ENCODE data around the gene CREG1.

The CREG1 gene

GRCh38 chr1:167529829-167530474 is 23.6 kb downstream of the CREG1 start:
- DNase-seq = no peak

DNA sequence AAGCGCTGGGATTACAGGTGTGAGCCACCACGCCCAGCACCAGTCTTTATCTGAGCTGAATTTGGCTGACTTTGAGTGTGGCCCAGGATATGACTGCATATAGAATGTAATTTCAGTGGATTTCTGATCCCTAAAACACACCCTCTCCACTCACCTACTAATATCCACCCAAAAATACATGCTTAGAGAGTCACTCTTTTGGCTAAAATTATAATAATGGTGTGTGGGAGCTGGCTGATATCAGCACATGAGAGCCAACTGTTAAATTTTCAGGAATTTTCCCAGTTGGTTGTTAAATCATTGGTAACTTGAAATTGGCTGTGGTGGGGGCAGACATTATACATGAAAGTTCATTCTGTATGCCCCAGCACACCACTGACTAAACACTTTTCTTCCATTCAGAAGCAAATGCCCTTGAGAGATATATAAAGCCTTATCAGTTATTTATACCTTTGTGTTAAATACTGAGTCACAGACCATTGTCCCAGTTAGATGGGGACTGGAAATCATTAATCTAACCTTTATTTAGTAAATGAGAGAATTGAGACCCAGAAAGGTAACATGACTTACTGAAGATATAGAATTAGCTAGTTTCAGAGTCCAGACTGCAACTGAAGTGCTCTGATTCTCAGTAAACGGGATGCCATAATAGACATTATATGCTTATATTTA is 25.4 kb downstream of the CREG1 start:
- DNase-seq = no peak

DNA sequence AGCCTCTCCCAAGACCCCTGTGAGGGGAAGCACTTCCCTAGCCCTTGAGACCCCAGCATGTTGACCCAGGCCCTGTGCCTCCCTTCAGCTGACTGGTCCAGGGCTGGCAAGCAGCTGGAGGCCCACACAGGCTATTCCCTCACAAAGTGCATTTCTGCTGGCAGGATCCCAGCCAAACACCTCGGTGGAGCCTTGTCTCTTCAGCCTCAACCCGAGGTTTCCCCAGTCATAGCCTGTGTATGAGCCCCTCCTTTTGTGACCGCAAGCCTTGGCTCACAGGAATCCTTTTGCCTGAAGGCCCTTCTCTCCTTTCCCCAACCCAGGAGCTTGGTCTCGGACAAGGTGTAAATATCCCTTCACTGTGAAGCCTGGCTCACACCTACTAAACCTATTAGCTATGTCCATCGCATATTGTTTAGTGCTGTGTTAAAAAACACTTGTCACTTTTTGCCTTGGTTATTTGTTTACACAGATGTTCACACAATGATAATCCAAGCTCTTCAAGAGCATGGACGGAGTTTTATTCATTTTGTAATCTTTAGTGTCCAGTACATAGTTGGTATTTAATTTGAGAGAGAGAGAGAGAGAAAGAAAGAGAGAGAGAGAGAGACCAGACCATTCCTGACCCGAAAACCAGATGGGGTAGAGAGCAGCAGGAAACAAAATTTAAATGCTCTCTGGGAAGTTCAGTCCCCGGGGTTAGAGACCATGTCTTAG is 26.7 kb downstream of the CREG1 start:
- no peak for DNase-seq

DNA sequence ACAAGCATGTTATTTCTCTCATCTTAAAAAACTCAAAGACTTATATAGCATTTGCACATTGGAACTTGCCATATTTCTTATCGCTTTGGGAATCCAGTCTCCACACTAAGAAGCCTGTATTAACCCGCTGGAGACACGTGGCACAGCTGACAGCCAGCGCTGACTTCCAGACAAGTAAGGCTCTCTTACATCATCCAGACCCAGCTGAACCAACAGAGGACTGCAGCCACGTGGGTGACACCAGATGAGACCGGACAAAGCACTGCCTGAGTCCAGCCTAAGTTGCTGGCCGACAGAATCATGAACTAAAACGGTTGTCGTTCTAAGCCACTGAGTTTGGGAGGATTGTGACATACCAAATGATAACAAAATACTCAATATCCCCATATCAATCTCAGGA is 28.9 kb downstream of the CREG1 start:
- DNase-seq = no peak

- DNase-seq = no peak
These were observed 31.3 kb downstream of the CREG1 start for GRCh38 chr1:167522246-167522645.

GRCh38 chr1:167520711-167521206 is 32.8 kb downstream of the CREG1 start:
- no peak for DNase-seq

DNA sequence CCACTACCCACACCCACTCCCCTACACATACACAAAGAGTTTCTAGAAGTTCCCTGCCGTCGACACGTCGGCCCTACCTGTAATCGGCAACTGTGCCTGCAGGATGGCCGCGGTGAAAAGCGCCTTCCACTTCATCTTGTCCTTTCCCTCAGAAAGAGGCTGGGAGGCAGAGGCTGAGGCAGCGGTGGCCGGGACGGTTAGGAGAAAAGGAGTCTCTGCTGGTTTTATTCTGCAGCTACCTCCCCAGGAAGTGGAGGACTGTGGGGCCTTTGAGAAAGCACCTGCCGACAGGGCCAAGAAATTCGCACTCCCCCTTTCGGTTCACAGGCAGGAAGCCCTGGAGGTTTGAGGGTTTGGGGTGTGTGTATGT is 35.2 kb downstream of the CREG1 start, which contains the start of gene CD247:
TSS of gene CD247 (minus strand) at position 199 of the 370 bp plus-strand sequence. CDS start at position 135, 64 bp downstream.
- DNase-seq = peak; percentile 63 to 83 (median 77)

DNA sequence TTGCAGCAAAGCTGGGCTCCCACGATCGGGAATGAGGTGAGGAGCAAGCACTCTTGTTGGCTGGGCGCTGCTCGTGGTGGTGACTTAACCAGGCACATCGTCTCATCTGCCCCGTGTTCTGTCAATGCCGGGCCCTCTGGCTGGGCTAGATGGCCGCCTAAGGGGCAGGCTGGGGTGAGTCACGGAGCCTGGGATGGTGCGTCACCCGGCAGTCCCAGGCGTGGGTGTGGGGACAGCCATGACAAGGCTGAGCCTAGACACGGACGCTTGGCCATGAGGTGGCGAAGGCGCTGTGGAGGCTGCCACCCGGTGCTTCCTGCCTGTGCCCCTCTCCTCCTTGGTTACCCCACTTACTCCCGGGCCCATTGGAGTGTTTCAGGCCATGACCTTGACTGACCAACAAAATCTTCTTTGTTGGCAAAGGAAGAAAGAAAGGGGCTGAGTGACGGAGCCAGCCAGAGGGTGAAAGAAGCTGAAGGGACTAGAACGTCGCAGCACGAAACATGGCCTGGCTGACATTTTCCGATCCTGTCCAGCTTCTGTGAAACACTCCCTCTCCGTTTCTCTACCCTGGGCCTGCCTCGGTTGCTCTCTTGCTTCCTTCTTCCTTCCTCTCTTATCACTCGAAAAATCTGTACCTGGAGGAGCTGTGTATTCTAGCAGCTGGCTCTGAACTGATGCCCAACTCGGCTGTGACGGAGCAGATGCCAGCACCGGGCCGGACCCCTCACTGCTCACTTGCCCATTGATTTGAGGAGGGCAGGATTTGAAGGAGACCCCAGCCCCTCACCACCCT is 35.8 kb downstream of the CREG1 start:
- peak; percentile 45 to 74 (median 66) for DNase-seq

- peak; percentile 44 to 66 (median 55) for DNase-seq
These were observed 36.9 kb downstream of the CREG1 start for GRCh38 chr1:167516404-167517388.

- DNase-seq = no peak
These were observed 37.7 kb downstream of the CREG1 start for GRCh38 chr1:167515893-167516321.

GRCh38 chr1:167515461-167515860 is 38.1 kb downstream of the CREG1 start:
- DNase-seq = no peak

DNA sequence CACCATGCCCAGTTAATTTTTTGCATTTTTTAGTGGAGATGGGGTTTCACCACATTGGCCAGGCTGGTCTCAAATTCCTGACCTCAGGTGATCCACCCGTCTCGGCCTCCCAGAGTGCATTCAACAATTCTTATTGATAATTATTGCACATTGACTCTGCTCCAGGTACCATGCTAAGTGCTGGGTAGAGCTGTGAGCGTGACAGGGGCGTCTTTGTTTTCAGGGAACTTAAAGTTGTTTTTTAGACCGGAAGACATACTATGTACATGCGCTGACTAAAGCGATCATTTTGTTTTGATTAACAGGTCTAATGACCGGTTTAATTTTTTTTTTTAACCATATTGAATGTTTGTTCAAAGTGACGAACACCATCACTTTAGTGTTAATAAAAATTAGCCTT is 39.3 kb downstream of the CREG1 start:
- peak in 3 of 6 experiments; percentile 18 to 46 (median 19) for DNase-seq

- no peak for DNase-seq
These were observed 41.4 kb downstream of the CREG1 start for GRCh38 chr1:167512046-167512654.

GRCh38 chr1:167511374-167511986 is 42.1 kb downstream of the CREG1 start:
- DNase-seq = no peak

- DNase-seq = peak in 2 of 6 experiments; percentile 30 to 32
These were observed 42.7 kb downstream of the CREG1 start for GRCh38 chr1:167510881-167511280.

DNA sequence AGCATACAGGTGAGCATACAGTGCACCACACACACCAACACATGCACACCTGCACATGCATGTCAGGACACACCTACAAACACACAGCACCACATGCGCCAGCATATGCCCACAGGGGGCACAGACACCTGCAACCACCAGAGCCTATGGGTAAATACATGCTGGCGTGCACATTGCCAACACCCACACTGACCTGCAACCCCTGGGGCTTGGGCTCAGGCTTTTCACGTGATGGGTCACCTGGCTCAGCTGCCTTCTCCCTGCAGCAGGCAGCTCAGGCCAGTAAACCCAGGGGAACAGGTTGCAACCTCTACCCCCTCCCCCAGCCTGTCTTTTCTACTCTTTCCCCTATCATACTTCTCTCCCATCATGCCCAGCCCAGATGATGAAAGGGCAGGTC is 43.3 kb downstream of the CREG1 start:
- DNase-seq = no peak

DNA sequence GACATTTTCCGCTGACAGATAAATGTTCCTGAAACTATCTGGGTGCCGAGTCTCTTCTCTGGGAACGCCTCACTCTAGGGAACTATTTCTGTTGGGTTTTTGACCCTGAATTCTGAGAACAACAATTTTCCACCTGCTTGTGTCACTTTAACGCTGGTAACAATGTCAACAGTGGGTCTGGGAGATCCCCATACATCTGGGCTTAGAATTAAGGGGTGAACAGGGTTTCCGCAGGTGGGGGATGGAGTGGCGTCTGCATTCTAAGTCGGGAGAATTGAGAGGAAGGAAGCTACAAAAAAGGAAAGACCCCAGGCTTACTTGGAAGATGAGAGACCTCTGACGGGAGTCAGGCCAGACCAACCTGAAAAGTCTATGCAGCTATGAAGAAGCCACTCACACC is 44.0 kb downstream of the CREG1 start:
- DNase-seq = peak in 4 of 6 experiments; percentile 18 to 56 (median 43)

- no peak for DNase-seq
These were observed 45.8 kb downstream of the CREG1 start for GRCh38 chr1:167507719-167508118.

DNA sequence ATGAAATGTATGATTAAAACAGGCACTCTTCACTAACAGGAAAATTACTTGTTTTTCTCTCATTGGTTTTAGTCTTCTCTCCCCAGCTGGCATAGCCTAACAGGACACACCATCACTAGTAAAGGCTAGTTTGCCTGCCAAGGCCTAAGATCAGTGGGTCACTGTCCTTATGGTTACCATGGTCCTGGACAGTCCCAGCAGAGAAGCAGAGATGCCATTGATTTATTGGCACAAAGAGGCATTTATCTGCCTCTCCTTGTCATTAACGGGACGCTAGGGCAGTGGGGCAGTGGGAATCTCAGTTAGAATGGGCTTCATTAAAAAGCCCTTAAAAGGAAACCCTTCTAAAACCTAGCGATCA is 49.1 kb downstream of the CREG1 start:
- no peak for DNase-seq

DNA sequence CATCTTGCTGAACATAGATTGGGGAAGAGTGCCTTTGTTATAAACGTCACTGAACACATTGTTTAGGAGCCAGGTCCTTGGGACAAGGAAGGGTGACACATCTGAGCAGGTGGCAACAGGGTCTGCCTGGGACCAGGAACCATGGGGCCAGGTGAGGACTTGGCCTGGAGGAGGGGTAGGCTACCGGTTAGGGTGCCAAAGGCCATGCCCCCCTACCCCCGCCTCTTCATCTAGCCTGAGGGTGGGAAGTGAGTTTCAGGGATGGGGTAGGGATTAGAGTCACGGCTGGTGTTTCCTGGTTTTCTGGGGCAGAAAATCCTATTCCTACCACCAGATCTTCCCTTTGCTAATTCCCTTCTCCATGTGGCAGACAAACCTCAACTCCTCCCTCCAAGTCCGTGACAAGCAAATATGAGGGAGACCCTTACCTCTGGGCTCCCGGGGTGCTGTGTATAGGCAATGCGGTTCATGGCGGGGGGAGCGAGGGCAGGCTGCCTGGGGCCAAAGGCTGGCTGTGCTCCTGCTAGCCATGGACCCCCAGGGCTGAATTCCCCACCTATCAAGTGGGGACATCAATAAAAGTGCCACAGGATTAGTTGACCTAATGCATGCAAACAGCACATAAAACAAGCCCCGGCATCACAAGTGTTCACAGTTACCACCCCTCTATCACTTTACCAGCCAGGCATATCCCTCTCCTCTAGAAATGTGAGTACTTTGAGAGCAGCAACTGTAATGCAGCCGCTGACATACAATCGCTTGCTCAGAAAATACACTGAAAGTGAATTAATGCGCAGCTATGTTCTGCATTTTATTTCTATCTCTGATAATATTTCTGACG is 49.7 kb downstream of the CREG1 start:
- DNase-seq = no peak
